Measurements from ENCODE around the gene ARHGEF6.

Gene ARHGEF6

DNA sequence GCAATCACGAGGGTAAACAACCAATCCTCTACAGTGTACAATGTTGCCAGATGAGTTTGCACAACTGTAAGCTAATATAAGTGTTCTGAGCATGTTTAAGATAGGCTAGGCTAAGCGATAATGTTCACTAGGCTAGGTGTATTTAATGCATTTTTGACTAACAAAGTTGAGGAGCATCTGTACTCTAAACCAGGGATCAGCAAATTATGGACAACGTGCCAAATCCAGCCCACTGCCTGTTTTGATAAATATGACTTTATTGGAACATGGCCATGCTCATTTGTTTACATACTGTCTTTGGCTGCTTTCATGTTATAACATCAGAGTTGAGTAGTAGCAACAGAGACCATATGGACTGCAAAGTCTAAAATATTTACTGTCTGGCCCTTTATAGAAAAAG is 46.3 kb upstream of the ARHGEF6 start:
- Histone ChIP-seq H3K4me1 (ENCODE audit: control insufficient read depth, insufficient read depth, low read length) (peaks cover 2% of the 10 kb centered on the region; the same call in 1 of the 2 replicates), H3K36me3 (ENCODE audit: control insufficient read depth in 2 of 2, insufficient read depth in 1 of 2, low read length in 2 of 2) (no peaks in the 10 kb centered on the region; a peak in 1 of 3 replicates), H3K9me3 (ENCODE audit: control insufficient read depth, insufficient read depth, low read depth, low read length) (no peaks in the 10 kb centered on the region), H3K4me3 (ENCODE audit: low read depth, low read length) (no peak overlapping the region), H3K27ac (ENCODE audit: extremely low read depth, low read depth, low read length) (no peak overlapping the region)
- TF ChIP-seq ZBTB20 (tag by site-specific recombination; IDR thresholded peaks at IDR 0.05) (no peak), ZNF747 (tag by site-specific recombination; IDR thresholded peaks at IDR 0.05) (no peak), ZNF121 (tag by site-specific recombination; IDR thresholded peaks at IDR 0.05) (no peak), SP7 (tag by site-specific recombination; IDR thresholded peaks at IDR 0.05) (no peak), SALL2 (tag by site-specific recombination; IDR thresholded peaks at IDR 0.05; ENCODE audit: borderline replicate concordance) (no peak), ZNF549 (tag by site-specific recombination; IDR thresholded peaks at IDR 0.05) (no peak), KLF1 (tag by site-specific recombination; IDR thresholded peaks at IDR 0.05) (no peak), ZNF514 (tag by site-specific recombination; IDR thresholded peaks at IDR 0.05) (no peak), ZNF155 (tag by site-specific recombination; IDR thresholded peaks at IDR 0.05) (no peak), ZEB2 (tag by site-specific recombination; IDR thresholded peaks at IDR 0.05) (no peak), GLIS1 (tag by site-specific recombination; IDR thresholded peaks at IDR 0.05) (no peak), ZBTB1 (tag by site-specific recombination; IDR thresholded peaks at IDR 0.05) (no peak), ZNF548 (tag by site-specific recombination; IDR thresholded peaks at IDR 0.05) (no peak), ZNF248 (tag by site-specific recombination; IDR thresholded peaks at IDR 0.05) (no peak), ZNF114 (tag by site-specific recombination; IDR thresholded peaks at IDR 0.05) (no peak), ZFHX2 (tag by site-specific recombination; conservative IDR thresholded peaks at IDR 0.05) (no peak), KLF16 (tag by site-specific recombination; IDR thresholded peaks at IDR 0.05) (no peak)
- TF ChIP-seq, protein P1, sequence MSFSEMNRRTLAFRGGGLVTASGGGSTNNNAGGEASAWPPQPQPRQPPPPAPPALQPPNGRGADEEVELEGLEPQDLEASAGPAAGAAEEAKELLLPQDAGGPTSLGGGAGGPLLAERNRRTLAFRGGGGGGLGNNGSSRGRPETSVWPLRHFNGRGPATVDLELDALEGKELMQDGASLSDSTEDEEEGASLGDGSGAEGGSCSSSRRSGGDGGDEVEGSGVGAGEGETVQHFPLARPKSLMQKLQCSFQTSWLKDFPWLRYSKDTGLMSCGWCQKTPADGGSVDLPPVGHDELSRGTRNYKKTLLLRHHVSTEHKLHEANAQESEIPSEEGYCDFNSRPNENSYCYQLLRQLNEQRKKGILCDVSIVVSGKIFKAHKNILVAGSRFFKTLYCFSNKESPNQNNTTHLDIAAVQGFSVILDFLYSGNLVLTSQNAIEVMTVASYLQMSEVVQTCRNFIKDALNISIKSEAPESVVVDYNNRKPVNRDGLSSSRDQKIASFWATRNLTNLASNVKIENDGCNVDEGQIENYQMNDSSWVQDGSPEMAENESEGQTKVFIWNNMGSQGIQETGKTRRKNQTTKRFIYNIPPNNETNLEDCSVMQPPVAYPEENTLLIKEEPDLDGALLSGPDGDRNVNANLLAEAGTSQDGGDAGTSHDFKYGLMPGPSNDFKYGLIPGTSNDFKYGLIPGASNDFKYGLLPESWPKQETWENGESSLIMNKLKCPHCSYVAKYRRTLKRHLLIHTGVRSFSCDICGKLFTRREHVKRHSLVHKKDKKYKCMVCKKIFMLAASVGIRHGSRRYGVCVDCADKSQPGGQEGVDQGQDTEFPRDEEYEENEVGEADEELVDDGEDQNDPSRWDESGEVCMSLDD (tag by site-specific recombination; IDR thresholded peaks at IDR 0.05): no peak
- TF ChIP-seq, protein P2, sequence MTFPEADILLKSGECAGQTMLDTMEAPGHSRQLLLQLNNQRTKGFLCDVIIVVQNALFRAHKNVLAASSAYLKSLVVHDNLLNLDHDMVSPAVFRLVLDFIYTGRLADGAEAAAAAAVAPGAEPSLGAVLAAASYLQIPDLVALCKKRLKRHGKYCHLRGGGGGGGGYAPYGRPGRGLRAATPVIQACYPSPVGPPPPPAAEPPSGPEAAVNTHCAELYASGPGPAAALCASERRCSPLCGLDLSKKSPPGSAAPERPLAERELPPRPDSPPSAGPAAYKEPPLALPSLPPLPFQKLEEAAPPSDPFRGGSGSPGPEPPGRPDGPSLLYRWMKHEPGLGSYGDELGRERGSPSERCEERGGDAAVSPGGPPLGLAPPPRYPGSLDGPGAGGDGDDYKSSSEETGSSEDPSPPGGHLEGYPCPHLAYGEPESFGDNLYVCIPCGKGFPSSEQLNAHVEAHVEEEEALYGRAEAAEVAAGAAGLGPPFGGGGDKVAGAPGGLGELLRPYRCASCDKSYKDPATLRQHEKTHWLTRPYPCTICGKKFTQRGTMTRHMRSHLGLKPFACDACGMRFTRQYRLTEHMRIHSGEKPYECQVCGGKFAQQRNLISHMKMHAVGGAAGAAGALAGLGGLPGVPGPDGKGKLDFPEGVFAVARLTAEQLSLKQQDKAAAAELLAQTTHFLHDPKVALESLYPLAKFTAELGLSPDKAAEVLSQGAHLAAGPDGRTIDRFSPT (tag by site-specific recombination; IDR thresholded peaks at IDR 0.05): no peak
- ChIA-PET POLR2A (no interaction called here), CTCF (interaction anchor here (0.5 to 1.0 kb wide), 2 partner anchors 16 to 715 kb away, joined by 3 read pairs; no protein-coding TSS in a partner anchor)

DNA sequence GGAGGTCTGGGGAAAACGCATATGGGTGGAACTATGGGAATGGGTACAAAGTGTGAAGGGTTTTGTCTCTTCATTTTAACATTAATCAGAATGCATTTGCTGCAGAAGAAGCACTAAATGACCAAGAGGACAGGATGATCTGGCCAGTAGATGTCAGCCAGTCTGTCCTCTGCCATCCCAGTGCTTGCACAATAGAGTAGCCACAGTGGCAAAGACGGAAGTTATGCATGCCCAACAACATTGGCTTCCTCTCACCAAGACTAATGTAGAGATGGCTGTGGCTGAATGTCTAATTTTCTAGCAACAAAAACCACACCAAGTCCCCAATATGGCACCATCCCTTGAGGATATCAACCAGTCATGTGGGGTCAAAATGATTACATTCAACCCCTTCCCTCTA is 45.0 kb upstream of the ARHGEF6 start:
- POLR2A ChIA-PET: interaction anchor here (0.7 kb wide), 1 partner anchor 107 kb away, joined by 3 read pairs; no protein-coding TSS in a partner anchor
- Histone ChIP-seq H3K27ac (ENCODE audit: extremely low read depth, low read depth, low read length) (no peak overlapping the region), H3K4me3 (ENCODE audit: low read depth, low read length) (no peak overlapping the region), H3K4me1 (ENCODE audit: control insufficient read depth, insufficient read depth, low read length) (peaks cover 2% of the 10 kb centered on the region; the same call in 1 of the 2 replicates), H3K36me3 (ENCODE audit: control insufficient read depth in 2 of 2, insufficient read depth in 1 of 2, low read length in 2 of 2) (no peaks in the 10 kb centered on the region; a peak in 1 of 3 replicates), H3K9me3 (ENCODE audit: control insufficient read depth, insufficient read depth, low read depth, low read length) (no peaks in the 10 kb centered on the region; the same call in 1 of the 2 replicates)
- CTCF ChIA-PET: no interaction called here
- TF ChIP-seq ZNF239 (tag by site-specific recombination; IDR thresholded peaks at IDR 0.05) (no peak), ZNF311 (tag by site-specific recombination; IDR thresholded peaks at IDR 0.05; ENCODE audit: borderline replicate concordance) (no peak), ZNF350 (tag by site-specific recombination; IDR thresholded peaks at IDR 0.05) (no peak), HOXA7 (CRISPR knock-in tag; IDR thresholded peaks at IDR 0.05; ENCODE audit: borderline replicate concordance) (no peak), ZNF214 (tag by site-specific recombination; IDR thresholded peaks at IDR 0.05; ENCODE audit: borderline replicate concordance) (no peak), ZNF549 (tag by site-specific recombination; IDR thresholded peaks at IDR 0.05) (no peak), GFI1B (tag by site-specific recombination; IDR thresholded peaks at IDR 0.05) (no peak), ZSCAN16 (tag by site-specific recombination; IDR thresholded peaks at IDR 0.05) (no peak), SCRT2 (tag by site-specific recombination; IDR thresholded peaks at IDR 0.05) (no peak), BCL6B (tag by site-specific recombination; IDR thresholded peaks at IDR 0.05) (no peak)
- TF ChIP-seq, protein P3, sequence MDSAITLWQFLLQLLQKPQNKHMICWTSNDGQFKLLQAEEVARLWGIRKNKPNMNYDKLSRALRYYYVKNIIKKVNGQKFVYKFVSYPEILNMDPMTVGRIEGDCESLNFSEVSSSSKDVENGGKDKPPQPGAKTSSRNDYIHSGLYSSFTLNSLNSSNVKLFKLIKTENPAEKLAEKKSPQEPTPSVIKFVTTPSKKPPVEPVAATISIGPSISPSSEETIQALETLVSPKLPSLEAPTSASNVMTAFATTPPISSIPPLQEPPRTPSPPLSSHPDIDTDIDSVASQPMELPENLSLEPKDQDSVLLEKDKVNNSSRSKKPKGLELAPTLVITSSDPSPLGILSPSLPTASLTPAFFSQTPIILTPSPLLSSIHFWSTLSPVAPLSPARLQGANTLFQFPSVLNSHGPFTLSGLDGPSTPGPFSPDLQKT (IDR thresholded peaks at IDR 0.05; ENCODE audit: borderline replicate concordance, low read depth, low read length): no peak

Measured in HEK293 (cell line).